EL (cell line): ENCODE data around the gene HMG20B.
A peak's percentile ranks its signal among the peaks of the same experiment; 100 is the strongest.

Experiments used
- DNase-seq: peaks from one replicate; pipeline ENCODE4 v3.0.0-alpha.2; 2016

Gene HMG20B

DNA sequence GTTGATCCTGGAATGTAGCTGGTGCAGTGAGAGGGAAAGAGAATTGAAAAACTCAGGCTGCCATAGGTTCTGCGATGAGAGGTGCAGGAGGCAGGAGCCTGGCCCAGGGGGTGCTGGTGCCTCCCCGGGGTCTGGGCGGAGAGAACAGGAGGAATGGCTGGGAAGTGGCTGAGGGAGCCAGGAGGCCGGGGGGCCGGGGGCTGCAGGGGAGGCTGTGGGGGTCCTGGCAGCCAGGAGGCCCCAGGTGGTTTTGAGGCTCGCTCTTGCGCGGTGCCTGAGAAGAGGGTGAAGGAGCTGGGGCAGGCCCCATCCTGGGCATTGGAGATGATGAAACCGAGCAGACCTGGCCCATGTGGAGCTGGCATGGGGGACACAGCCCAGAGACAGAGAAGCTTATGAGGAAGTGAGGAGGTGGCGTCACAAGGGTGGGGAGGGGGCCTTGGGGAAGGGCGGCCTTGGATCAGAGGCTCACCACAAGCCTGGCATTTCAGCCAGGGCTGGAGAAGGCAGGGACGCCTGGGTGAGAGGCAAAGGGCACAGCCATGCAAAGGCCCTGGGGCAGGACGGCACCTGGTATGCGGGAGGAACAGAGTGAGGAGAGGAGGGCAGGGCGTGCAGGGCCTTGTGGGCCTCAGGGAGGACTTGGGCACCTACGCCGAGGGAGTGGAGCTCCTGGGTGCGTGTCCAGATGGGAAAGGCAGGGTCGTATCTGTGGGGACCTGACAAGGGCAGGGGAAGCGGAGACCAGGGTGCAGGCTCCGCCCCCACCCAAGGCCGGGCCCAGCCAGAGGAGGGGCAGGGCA, 35.1 kb upstream of the HMG20B start:
- no peak for DNase-seq

DNA sequence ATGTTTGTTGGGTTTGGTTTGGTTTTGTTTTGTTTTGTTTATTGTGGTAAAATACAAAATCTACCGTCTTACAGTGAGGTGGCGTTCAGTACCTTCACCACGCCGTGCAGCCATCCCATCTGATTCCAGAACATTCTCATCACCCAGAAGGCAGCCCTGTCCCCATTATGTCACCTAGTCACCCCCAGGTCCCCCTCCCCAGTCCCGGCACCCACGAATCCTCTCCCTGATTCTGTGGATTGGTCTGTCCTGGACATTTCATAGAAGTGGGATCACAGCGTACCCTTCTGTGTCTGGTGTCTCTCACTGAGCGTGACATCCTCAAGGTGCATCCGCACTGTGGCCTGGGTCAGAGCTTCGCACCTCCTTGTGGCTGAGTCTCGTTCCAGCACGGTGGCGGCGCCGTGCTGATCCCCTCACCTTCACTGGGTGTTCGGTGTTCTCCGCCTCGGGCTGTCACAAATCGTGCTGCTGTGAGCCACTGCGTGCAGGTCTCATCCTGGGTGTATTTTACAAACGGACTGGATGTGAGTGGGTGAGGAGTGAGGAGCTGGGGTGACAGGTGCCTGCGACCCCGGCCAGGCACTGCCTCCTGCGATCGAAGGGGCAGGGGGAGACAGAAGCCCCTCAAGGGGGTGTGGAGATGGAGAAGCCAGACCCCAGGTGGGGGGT, 34.4 kb upstream of the HMG20B start:
- DNase-seq = no peak

DNA sequence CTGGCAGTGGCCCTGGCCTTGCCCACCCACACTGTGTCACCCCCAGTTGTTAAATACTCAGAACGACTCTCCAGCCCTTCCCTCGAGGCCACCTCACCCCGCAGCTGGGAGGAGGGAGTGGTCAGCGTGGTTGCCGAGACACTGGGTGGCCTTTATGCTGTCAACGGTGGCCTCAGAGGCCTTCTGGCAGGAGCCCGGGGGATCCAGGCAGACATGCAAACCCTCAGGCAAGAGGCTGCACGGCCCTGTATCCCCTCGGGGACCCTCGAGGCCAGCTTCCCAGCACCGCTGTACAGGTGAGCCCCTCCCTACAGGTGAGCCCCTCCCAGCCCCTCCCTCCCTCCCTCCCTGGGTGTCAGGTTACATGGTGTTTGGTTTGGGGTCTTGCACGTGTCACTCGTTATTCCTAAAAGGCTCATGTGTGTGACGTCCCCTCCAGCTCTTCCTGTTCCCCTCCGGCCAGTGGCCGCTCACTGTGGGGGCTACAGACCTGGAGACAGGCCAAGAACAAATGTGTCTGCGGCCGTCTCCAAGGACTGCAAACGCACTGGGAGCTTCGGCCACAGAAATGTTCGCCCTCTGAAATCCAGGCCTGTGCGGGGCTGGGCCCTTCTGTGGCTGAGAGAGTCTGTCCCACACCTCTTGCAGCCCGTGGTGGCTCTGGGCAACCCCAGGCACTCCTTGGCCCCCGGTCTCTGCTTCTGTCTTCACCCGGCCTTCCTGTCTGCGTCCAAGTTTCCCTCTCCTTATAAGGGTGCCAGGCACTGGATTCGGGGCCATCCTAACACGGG, 33.6 kb upstream of the HMG20B start, which contains the start of gene TEKTIP1:
Gene TEKTIP1, plus strand, starts transcription at position 210 of the 791 bp plus-strand sequence. Its CDS starts 4 bp downstream, at position 214.
- DNase-seq = no peak

DNA sequence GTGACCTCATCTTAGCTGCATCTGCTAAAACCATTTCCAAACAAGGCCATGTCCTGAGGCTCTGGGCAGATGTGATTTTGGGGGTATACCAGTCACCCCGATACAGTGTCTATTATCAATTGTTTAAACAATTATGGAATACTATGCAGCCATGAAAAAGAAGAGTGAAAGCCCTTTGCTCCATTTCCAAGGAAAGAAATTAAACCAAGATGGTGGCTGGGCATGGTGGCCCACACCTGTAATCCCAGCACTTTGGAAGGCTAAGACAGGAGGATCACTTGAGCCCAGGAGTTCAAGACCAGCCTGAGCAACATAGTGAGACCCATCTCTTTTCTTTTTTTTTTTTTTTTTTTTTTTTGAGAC, 33.0 kb upstream of the HMG20B start:
- DNase-seq = no peak

DNA sequence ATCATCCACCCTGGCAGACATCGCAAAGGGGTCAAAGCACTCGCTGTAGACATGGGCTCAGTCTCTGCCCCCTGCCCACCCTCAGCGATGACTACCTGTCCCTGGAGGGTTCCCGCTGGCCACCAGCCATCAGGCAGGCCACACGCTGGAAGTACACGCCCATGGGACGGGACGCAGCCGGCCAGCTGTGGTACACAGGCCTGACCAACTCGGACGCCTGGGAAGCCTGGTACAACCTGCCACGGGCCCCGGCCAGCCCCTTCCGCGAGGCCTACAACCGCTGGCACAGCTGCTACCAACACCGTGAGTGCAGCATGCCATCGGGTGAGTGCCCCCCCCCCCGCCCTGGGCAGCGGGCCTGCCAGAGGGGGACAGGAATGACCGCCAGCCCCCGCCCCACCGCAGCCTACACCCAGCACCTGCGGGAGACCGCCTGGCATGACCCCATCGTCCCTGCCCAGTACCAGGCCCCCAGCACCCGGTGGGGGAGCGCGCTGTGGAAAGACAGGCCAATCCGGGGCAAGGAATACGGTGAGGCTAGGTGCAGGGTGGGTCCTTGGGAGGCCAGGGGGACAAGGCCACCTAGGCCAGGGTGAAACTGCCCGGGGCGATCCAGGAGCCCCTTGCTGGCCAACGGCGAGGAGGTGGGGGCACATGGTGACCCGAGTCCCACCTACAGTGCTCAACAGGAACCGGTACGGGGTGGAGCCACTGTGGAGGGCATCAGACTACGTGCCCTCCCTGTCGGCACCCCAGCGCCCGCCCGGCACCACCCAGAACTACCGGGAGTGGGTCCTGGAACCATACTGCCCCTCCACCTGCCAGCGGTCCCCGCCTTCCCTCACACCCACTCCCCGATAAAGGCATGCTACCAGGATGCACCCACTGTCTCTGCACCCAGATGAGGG, 29.3 kb upstream of the HMG20B start:
- no peak for DNase-seq

DNA sequence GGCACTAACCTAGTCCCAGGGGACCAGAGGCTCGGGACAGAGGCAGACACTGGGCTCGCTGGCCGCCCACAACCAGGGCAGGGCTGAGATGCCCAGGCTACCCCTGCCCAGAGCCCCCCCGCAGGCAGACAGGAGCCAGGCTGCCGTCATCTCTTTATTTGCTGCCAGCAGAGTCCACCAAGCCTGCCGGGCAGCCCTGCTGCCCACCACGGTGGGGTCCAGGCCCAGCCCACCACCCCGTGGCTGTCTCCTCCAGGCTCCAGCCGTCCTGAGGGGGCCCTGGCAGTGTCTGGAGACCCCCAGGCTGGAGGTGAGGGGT, 28.7 kb upstream of the HMG20B start:
- DNase-seq = no peak

DNA sequence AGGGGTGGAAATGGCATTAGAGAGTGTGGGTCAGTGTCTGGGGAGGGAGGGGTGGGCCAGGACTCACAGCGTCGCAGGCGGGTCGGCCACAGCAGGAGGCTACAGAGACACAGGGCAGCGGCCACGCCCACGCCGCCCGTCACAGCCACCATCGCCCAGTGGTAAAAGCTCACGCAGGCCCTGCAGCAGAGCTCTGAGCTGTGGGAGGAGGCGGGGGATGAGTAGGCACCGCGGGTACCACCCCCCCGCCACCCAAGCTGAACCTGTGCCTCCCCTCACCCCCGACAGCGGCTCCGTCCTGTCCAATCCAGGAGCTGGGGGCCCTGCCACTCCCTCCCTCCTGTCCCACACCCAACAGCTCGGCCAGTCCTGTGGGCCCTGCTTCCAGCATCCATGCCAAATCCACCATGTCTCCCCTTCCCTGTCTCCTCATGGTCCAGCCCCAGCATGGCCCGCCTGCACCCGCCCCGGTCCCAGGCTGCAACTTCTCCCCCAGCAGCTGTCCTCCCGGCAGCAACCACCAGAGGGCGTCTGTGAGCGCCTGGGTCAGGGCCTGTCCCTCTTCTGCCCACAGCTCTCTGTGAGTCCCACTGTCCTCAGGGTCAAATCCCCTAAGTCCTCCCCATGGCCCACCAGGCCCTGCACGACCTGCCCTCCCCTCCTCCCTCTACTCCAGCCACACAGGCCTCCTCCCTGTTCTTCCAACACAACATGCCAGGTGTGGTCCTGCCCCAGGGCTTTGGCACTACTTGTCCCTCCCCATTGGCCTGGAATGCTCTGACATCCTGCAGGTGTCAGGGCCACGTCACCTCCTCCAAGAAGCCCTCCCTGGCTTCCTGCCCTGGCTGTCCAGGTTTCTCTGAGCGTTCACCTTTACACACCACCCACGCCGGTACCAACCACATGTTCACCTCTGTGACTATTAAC, 27.7 kb upstream of the HMG20B start:
- peak; percentile 58 for DNase-seq

DNA sequence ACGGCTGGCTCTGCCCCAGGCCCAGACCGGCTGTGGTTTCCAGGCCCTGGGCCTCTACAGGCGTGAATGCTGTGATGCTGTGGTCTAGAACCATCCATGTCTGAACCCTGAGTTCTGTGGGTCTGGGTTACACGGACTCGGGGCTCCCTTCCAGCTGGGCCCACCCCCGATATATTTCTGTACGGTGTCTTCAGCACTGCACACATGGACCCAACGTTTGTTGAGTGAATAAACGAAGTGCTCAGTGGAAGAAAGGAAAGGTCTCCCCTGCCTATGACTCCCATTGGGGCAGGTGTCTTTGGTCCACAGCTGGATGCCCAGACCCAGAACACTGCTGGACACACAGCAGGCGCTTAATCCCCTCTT, 27.1 kb upstream of the HMG20B start:
- no peak for DNase-seq

DNA sequence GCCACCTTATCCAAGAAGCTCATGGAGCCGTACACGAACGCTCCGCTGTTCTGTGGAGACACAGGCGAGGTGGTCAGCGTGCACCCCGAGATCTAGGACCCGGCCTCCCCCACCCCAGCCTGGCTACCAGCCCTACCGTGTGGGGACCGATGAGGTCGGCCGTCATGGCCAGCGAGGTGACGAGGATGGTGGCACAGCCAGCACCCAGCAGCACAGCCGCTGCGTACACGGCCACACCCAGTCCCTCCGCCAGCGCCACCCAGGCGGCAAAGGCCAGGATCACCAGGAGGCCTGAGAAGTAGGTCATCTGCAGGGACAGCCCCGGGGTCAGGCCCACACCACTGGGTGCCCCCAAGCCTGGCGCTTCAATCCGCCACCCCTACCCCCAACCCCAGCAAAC, 26.6 kb upstream of the HMG20B start:
- DNase-seq = no peak

DNA sequence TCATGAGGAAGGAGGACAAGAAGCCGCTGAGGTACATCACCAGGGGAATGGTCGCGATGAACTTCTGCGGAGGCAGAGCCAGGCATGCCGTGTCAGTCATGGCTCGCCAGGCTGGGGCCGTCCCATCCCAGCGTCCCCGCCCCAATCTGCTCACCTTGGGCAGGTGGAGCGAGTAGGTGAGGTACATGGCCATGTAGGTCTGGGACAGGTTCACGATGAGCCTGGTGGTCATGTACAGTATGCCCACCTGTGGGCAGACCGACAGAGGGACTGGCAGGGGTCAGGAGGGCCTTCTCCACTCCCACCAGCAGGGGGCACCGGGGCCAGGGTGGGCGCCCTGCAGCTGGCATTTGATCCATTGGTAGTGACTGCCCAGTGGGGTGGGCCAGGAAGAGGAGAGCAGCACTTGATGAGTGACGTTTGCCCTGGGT, 25.4 kb upstream of the HMG20B start:
- DNase-seq = no peak

DNA sequence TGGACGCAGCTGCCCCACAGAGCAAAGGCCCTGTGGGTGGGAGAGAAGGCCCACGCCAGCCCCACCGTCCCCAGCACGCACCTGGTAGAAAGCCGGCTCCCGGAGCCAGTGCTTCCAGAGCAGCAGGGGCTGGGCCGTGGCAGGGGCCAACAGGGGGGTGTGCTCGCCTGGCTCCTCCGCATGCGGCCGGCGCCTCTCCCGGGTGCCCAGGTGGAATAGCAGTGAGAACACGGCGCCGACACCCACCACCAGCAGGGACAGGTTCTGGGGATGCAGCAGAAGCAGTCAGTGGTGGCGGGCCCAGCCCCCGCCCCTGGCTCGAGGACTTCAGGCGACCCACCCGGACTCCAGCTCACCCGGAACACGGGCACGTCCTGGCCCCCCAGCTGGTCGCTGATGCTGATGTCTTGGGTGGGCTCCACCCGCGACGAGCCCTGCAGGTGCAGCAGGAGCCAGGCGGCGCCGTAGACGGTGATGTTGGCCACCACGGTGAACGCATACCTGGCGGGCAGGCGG, 24.9 kb upstream of the HMG20B start:
- no peak for DNase-seq

DNA sequence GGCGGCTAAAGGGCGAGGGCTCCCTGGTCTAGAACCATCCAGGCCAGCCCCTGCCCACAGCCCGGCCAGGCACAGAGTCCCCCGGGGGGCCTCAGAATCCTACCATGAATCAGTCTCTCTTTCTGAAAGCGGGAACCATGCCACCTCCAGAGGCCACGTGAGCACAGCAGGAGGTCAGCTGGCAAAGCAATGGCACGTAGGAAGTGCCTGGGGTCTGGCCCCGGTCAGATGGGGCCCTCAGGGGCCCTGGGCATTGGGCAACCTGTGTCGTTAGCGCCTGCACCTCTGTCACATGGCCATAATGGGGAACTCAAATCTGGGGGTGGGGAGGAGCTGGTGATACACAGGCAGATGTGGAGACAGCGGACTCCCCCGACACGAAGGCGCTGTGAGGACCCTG, 24.1 kb upstream of the HMG20B start:
- no peak for DNase-seq

DNA sequence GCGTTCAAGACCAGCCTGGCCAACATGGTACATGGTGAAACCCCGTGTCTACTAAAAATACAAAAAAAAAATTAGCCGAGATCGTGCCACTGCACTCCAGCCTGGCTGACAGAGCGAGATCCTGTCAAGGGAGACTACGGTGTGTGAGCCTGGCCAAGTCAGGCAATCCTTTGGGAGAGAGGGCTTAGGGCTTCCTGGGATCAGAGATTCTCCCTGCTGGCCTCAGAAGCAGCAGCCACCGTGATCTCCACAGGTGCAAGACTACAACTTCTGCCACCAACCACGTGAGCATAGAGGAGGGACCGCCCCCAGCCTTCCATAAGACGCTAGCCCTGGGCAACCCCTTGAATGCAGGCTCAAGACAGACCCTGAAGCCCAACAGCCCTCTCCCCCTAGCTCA, 22.9 kb upstream of the HMG20B start:
- DNase-seq = no peak

DNA sequence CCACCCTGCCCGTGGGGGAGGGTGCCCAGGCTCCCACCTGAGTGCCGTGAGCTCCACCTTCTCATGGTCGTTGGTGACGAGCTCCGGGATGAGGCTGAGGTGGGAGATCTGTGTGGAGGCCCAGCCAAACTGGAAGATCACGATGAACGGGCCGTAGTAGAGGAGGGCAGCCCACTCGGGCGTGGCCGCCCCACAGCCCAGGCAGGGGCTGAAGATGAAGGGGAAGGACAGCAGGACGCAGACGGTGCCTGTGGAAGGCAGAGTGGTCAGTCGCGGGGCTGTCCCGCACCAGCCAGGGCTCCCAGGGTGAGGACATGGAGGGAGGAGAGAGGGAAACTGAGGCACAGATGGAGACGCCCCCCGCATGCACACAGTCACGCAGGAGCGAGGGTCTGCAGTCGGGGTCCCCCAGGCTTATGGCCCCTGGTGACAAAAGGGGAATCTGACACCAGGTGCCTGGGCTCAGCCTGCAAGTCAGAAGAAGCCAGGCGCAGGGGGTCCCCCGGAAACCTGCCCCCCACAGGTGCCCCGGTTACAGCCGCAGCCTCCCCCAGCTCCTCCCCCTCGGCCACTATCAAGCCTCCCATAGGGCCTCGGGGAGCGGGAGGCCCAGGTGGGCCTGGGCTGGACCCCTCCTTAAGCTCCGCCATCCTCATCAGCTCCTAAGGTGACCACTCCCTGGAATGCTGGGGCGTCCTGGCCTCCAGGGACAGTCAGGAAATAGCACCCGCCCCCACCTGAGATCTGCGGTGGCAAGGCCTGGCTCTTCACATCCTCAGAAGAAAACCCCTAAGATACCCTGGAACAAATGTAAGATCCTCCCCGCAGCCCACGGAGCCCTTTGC, 21.6 kb upstream of the HMG20B start:
- no peak for DNase-seq

DNA sequence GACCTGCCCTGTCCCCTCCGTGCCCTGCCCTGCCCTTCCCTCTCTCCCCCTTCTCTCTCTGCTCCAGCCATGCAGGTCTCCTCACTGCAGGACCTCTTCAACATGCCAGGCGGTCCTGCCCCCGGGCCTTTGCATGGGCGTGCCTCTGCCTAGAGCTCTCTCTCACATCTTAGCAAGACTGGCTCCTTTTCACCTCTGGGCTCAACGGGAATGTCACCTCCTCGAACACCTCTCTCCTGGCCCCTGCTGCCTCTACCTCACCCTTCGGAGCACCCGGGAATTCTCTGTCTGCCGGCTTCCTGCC, 21.0 kb upstream of the HMG20B start:
- DNase-seq = no peak

DNA sequence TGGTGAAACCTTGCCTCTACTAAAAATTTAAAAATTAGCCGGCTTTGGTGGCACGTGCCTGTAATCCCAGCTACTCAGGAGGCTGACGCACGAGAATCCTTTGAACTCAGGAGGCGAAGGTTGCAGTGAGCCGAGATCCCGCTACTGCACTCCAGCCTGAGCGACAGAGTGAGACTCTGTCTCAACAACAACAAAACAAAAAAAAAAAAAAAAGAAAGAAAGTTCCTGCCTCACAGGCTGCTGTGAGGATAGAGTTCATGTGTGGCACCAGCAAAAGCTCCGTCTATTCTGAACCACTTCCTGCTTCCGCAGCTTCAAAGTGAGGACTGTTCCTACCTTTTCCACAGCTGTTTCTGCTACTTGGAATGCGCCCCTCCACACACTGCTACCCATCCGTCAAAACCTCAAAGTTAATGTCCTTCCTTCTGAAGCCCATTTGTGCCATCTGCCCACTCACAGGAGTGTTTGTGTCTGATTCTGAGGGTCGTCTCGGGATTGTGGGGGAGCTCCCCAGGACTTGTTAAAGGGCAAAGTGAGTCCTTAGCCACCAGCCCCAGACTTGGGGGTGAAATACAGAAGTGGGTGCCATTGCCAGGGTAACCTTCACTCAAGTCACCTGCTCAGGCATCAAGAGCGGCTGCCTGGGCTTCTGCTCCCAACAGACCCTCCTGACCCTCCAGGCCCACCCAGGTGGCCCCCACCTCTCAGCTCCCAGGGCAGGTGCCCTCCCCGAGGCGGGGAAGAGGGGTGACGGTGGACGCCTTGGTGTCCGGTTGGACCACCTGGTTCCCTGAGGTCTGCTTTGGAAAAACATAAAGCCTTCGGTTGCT, 18.3 kb upstream of the HMG20B start:
- no peak for DNase-seq

DNA sequence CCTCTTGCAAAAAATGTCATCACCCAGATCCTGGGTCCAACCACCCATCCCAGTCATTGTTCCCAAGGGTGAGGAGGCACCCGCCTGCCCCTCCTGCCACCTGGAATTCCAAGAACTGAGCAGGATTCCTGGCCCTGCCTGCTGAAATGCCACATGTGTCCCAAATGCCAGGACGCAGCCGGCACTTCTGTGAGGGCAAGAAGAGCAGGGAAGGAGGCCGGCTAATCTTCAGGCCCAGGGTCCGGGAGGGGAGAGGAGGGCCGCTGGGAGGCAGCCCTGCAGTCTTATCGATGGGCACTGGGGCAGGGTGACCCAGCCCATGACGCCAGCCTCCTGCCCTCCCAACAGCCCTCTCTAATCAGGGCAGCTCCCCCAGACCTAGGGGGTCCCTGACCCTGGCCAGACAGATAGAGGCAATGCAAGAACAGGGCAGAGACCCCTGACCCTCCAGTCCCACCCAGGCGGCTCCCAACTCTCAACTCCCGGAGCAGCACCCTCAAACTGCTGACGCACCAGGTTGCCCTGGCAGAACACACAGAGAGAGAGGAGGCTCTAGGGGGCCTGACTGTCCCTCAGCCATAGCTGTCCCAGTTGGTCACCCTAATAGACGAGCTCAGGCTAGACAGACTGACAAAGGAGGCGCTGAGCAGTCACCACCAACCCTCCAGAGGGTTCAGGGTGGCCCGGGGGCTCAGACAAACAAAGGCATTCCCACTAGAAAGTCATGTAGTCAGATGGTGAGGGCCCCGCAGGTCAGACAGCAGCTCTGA, 16.9 kb upstream of the HMG20B start:
- DNase-seq = no peak

DNA sequence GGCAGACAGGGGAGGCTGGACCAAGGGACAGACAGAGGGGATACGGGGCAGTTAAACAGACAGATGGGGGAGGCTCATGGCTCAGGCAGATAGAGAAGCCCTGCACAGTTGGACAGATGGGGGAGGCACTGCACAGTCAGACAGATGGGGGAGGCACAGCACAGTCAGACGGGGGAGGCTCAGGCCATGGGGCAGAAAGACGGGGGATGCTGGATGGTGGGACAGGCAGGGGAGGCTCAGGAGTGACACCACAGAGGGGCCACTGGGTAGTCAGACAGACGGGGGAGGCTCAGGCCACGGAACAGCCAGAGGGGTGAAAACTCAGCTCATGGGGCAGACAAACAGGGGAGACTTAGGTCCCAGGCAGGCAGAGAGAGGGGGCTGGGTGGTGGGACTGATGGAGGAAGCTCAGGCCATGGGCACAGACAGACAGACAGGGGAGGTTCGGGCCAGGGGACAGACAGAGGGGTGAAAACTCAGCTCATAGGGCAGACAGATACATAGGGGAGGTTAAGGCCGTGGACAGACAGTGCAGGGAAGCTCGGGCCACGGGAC, 16.2 kb upstream of the HMG20B start:
- no peak for DNase-seq
